HepG2 (cell line): ENCODE results near the gene MOK. TPM values are rescaled to one million over a fixed set of nuclear protein-coding genes. Genes with fewer than 3 reads are reported as not detected.

Source experiments
- ATAC-seq: fragments of 200-7000 bp; cut with Tn5 transposase; 3 replicates; pipeline ENCODE4 v1.9.1; 2020; ENCODE audit warnings: mild to moderate bottlenecking, moderate library complexity
- BruUV-seq: library from RNA; stranded (reverse); fragments of 400-500 nt; replicated peaks from 2 replicates; lab custom pipeline; 2021; lab: Mats Ljungman, UMichigan
- CTCF ChIA-PET: fragments of 300-600 bp; formaldehyde crosslinking; extraction: SDS; loops from one replicate; lab custom pipeline; 2021; ENCODE audit warnings: low total read pairs, inconsistent platforms, low intra/inter-chr PET ratio; lab: Yijun Ruan, JAX
- POLR2A ChIA-PET: fragments of 350-600 bp; sonication (Branson Sonifier 250); formaldehyde crosslinking; loops from one replicate; lab custom pipeline; 2020; ENCODE audit warnings: antibody characterized with exemption, inconsistent platforms; lab: Yijun Ruan, JAX
- DNase-seq: peaks from one replicate; pipeline ENCODE4 v3.0.0-alpha.2; 2015; ENCODE audit warnings: low spot score
- FAIRE-seq: peaks from 3 replicates; lab custom pipeline; 2011; peaks lifted over from hg19 to GRCh38; lab: Jason Lieb, UNC
- H2AFZ ChIP-seq: one replicate; pipeline ENCODE4 v1.6.1; 2011; ENCODE audit warnings: low read length, inconsistent platforms
- H3K27ac ChIP-seq: fragments of 300-600 bp; 3 replicates; pipeline ENCODE4 v1.8.0; 2011; ENCODE audit warnings: mixed run types, mild to moderate bottlenecking, mixed read lengths, low read length, inconsistent platforms; ENCODE audit not compliant: insufficient read depth; ENCODE audit errors: extremely low read length
- H3K27me3 ChIP-seq, 2 experiments: fragments of 200-600 bp in 1 of 2; 2 replicates in 1 of 2; 3 replicates in 1 of 2; pipeline versions ENCODE4 v1.6.0 to v1.8.0; 2011; ENCODE audit warnings: low read length in 2 of 2, mild to moderate bottlenecking in 2 of 2, moderate library complexity in 2 of 2, inconsistent platforms in 1 of 2; ENCODE audit not compliant: insufficient read depth in 2 of 2, control insufficient read depth in 1 of 2
- H3K36me3 ChIP-seq, 2 experiments: fragments of 200-600 bp in 1 of 2; replicated peaks in 1 of 2; 2 replicates in 1 of 2; 3 replicates in 1 of 2; pipeline versions ENCODE4 v1.5.1 to v1.8.0; 2011; ENCODE audit warnings: low read length in 2 of 2, inconsistent platforms in 1 of 2; ENCODE audit not compliant: insufficient read depth in 2 of 2, control insufficient read depth in 1 of 2
- H3K4me1 ChIP-seq: 2 replicates; pipeline ENCODE4 v1.5.1; 2012; ENCODE audit warnings: low read length, inconsistent platforms; ENCODE audit not compliant: insufficient read depth
- H3K4me2 ChIP-seq: 2 replicates; pipeline ENCODE4 v1.6.0; 2011; ENCODE audit warnings: low read depth, low read length, inconsistent platforms
- H3K4me3 ChIP-seq, 3 experiments: fragments of 200-600 bp in 1 of 3; sonication (generic), shearing (Covaris generic) in 1 of 3; replicated peaks in 1 of 3; 2 replicates each; pipeline ENCODE4 v1.5.1; 2011 to 2016; ENCODE audit warnings: low read length in 3 of 3, inconsistent platforms in 2 of 3, low read depth in 2 of 3, mild to moderate bottlenecking in 2 of 3, control low read depth in 1 of 3, mixed read lengths in 1 of 3; ENCODE audit not compliant: insufficient read depth in 1 of 3
- H3K79me2 ChIP-seq: one replicate; pipeline ENCODE4 v1.6.1; 2011; ENCODE audit warnings: low read length, inconsistent platforms; ENCODE audit not compliant: insufficient read depth
- H3K9ac ChIP-seq: 2 replicates; pipeline ENCODE4 v1.6.0; 2011; ENCODE audit warnings: mild to moderate bottlenecking, low read depth, low read length, inconsistent platforms; ENCODE audit not compliant: insufficient read depth
- H3K9me3 ChIP-seq: 2 replicates; pipeline ENCODE4 v1.5.1; 2012; ENCODE audit warnings: mild to moderate bottlenecking, low read length
- H4K20me1 ChIP-seq: 2 replicates; pipeline ENCODE4 v1.6.0; 2011; ENCODE audit warnings: inconsistent platforms, mild to moderate bottlenecking, low read length, moderate library complexity; ENCODE audit not compliant: insufficient read depth
- HMGXB4 ChIP-seq, 2 experiments: sonication (generic) in 1 of 2; formaldehyde crosslinking in 1 of 2; IDR thresholded peaks; 2 replicates each; pipeline versions ENCODE4 v1.4.0 to v1.6.1; 2018 to 2020; ENCODE audit warnings: missing genetic modification reagents in 2 of 2, borderline replicate concordance in 1 of 2, low read depth in 1 of 2, mild to moderate bottlenecking in 1 of 2, missing biosample characterization in 1 of 2
- IRF1 ChIP-seq: sonication (generic); formaldehyde crosslinking; IDR thresholded peaks from 2 replicates; pipeline ENCODE4 v1.4.0; 2020; ENCODE audit warnings: low read depth, mild to moderate bottlenecking, missing genetic modification reagents
- MAX ChIP-seq: IDR thresholded peaks from 2 replicates; pipeline ENCODE4 v1.6.1; 2012; ENCODE audit warnings: inconsistent platforms
- MLX ChIP-seq: IDR thresholded peaks from 2 replicates; pipeline ENCODE4 v1.6.1; 2016
- ZBTB10 ChIP-seq: sonication (generic); formaldehyde crosslinking; IDR thresholded peaks from 2 replicates; pipeline ENCODE4 v1.4.0; 2020; ENCODE audit warnings: missing genetic modification reagents, borderline replicate concordance
- ZKSCAN8 ChIP-seq: IDR thresholded peaks from 2 replicates; pipeline ENCODE4 v1.6.1; 2016; ENCODE audit warnings: borderline replicate concordance, missing genetic modification reagents, missing compliant biosample characterization
- ZNF160 ChIP-seq: sonication (generic); formaldehyde crosslinking; IDR thresholded peaks from 2 replicates; pipeline ENCODE4 v1.8.0; 2022; ENCODE audit warnings: mild to moderate bottlenecking, inconsistent platforms, missing genetic modification reagents
- ZNF281 ChIP-seq: sonication (generic); formaldehyde crosslinking; IDR thresholded peaks from 2 replicates; pipeline ENCODE4 v1.4.0; 2020; ENCODE audit warnings: missing genetic modification reagents, borderline replicate concordance
- ZNF329 ChIP-seq: sonication (generic); formaldehyde crosslinking; IDR thresholded peaks from 2 replicates; pipeline ENCODE4 v1.9.0; 2021; ENCODE audit warnings: low read depth, mild to moderate bottlenecking, missing genetic modification reagents
- ZNF383 ChIP-seq: sonication (generic); formaldehyde crosslinking; IDR thresholded peaks from 2 replicates; pipeline ENCODE4 v1.4.0; 2020; ENCODE audit warnings: missing genetic modification reagents, mild to moderate bottlenecking, borderline replicate concordance
- ZNF577 ChIP-seq: sonication (generic); formaldehyde crosslinking; IDR thresholded peaks from 2 replicates; pipeline ENCODE4 v1.4.0; 2020; ENCODE audit warnings: mild to moderate bottlenecking, low read depth, missing genetic modification reagents, borderline replicate concordance
- ZNF691 ChIP-seq: sonication (generic); formaldehyde crosslinking; IDR thresholded peaks from 2 replicates; pipeline ENCODE4 v1.4.0; 2020; ENCODE audit warnings: missing genetic modification reagents, low read depth, mild to moderate bottlenecking, borderline replicate concordance
- ZNF83 ChIP-seq: sonication (generic); formaldehyde crosslinking; IDR thresholded peaks from 2 replicates; pipeline ENCODE4 v1.4.0; 2020; ENCODE audit warnings: missing genetic modification reagents, mild to moderate bottlenecking, borderline replicate concordance
- WGBS: methylation state at CpG from one replicate; pipeline ENCODE4 v1.1.6; 2017; ENCODE audit warnings: low lambda C conversion rate; 5-methylcytosine and 5-hydroxymethylcytosine counted together
- in situ Hi-C: cut with HindIII; loops from 2 replicates; pipeline ENCODE4 v1.10.0; 2017; ENCODE audit warnings: low pct_unique_long_range_greater_than_20kb; ENCODE audit not compliant: extremely low pct_ligation_motif_present
- intact Hi-C: fragments of 100-400 bp; cut with micrococcal nuclease; formaldehyde crosslinking; loops from one replicate; pipeline ENCODE4 v1.10.0; 2022; ENCODE audit not compliant: unreplicated experiment
- polyA plus RNA-seq, 8 experiments: library from polyadenylated mRNA; depleted of rRNA in 3 of 8; stranded (reverse) in 7 of 8; unstranded in 1 of 8; fragments of >200 nt; fragmentation: Illumina TruSeq in 4 of 8; extraction: Trizol in 4 of 8; gene quantifications; 2 replicates each; pipeline versions ENCODE4 v1.2.1 to v1.2.3, GENCODE V29; 2011 to 2016; ENCODE audit warnings: low read depth in 4 of 8, missing spikeins in 1 of 8, mixed read lengths in 1 of 8; ENCODE audit not compliant: insufficient read depth in 1 of 8
- total RNA-seq, 5 experiments: library from RNA; depleted of rRNA; stranded (reverse); fragments of >200 nt; fragmentation: Illumina TruSeq; extraction: Trizol; gene quantifications; 2 replicates each; pipeline ENCODE4 v1.2.3, GENCODE V29; 2016; ENCODE audit warnings: low read depth in 1 of 5

Gene MOK
- total and polyA plus RNA-seq, 2 of the 13 experiments (the other 11 are each of a cell fraction or from before 2014, with no cell fraction given) = 15.3 to 16.9 TPM

GRCh38 chr14:102187568-102188001 is 117.4 kb downstream of the MOK start:
- Histone ChIP-seq H4K20me1 (no peaks in the 10 kb centered on the region), H2AFZ (no peak overlapping the region), H3K27ac (peak overlapping the region; percentile 52), H3K4me2 (no peak overlapping the region), H3K4me3 (no peak overlapping the region), H3K9ac (no peak overlapping the region), H3K4me1 (peaks cover 76% of the 10 kb centered on the region), H3K36me3 (no peaks in the 10 kb centered on the region; a peak in 1 of 5 replicates), H3K27me3 (no peaks in the 10 kb centered on the region), H3K9me3 (no peaks in the 10 kb centered on the region), H3K79me2 (peaks cover 77% of the 10 kb centered on the region)
- BruUV-seq = no TSS peak
- 91% methylated on average over 4 of the region's 4 CpGs for WGBS
- DNase-seq = no peak
- ChIA-PET POLR2A (no interaction called here), CTCF (no interaction called here)
- in situ Hi-C loops = no loop called here
- intact Hi-C loops = no loop called here
- FAIRE-seq = no peak
- ATAC-seq = no peak
- TF ChIP-seq ZBTB10 (CRISPR knock-in tag) (no peak), MAX (no peak), ZKSCAN8 (CRISPR knock-in tag) (no peak), ZNF577 (CRISPR knock-in tag) (no peak), MLX (CRISPR knock-in tag) (no peak), ZNF83 (CRISPR knock-in tag) (no peak), ZNF329 (no peak), IRF1 (CRISPR knock-in tag) (no peak), ZNF691 (CRISPR knock-in tag) (no peak), ZNF160 (CRISPR knock-in tag) (no peak), ZNF281 (CRISPR knock-in tag) (no peak), ZNF383 (CRISPR knock-in tag) (no peak), HMGXB4 (CRISPR knock-in tag; IDR thresholded peaks at IDR 0.05; ENCODE audit: borderline replicate concordance in 1 of 2, low read depth in 1 of 2) (no peak)
